Activated CD8-positive, alpha-beta memory T cell treated with anti-CD3 and anti-CD28 coated beads for 36 hours (primary cell): Measurements from ENCODE around the gene EMCN. TPM values are rescaled to one million over a fixed set of nuclear protein-coding genes. Genes with fewer than 3 reads are reported as not detected.
"Not testable (repeated sequence)": the region's sequence is repeated elsewhere in the genome, so short reads cannot be mapped to it uniquely, and the experiment has no call there.

Source experiments
- CTCF ChIA-PET: fragments of 350-600 bp; sonication (Branson Sonifier 250); formaldehyde crosslinking; loops from one replicate; lab custom pipeline; 2021; ENCODE audit warnings: antibody characterized with exemption; lab: Charles Lee
- POLR2A ChIA-PET: fragments of 350-600 bp; sonication (Branson Sonifier 250); formaldehyde crosslinking; loops from one replicate; lab custom pipeline; 2021; ENCODE audit warnings: antibody characterized with exemption; lab: Charles Lee
- total RNA-seq, 2 experiments: library from RNA; stranded (reverse); gene quantifications; one replicate each; pipeline ENCODE4 v1.2.3, GENCODE V29; 2021

Gene EMCN
- not detected for total RNA-seq

GRCh38 chr4:100517864-100518341, at the start of gene EMCN:
Gene EMCN (minus strand): TSS chr4:100518022. CDS start chr4:100517914, 108 bp downstream.
- ChIA-PET CTCF (no interaction called here), POLR2A (no interaction called here)

- ChIA-PET POLR2A (no interaction called here), CTCF (no interaction called here)
Measured at GRCh38 chr4:100566396-100566795, 48.6 kb upstream of the EMCN start.

GRCh38 chr4:100557306-100557705, 39.5 kb upstream of the EMCN start:
- ChIA-PET POLR2A (no interaction called here), CTCF (no interaction called here)

GRCh38 chr4:100555611-100556337, 38.0 kb upstream of the EMCN start:
- CTCF ChIA-PET = no interaction called here
- POLR2A ChIA-PET = no interaction called here

- POLR2A ChIA-PET = no interaction called here
- CTCF ChIA-PET = no interaction called here
Measured at GRCh38 chr4:100548200-100548560, 30.4 kb upstream of the EMCN start.

- ChIA-PET CTCF (no interaction called here), POLR2A (no interaction called here)
Measured at GRCh38 chr4:100547541-100548199, 29.8 kb upstream of the EMCN start.

- ChIA-PET CTCF (no interaction called here), POLR2A (no interaction called here)
Measured at GRCh38 chr4:100545427-100545826, 27.6 kb upstream of the EMCN start.

- ChIA-PET POLR2A (no interaction called here), CTCF (no interaction called here)
Measured at GRCh38 chr4:100540131-100540530, 22.3 kb upstream of the EMCN start.

GRCh38 chr4:100539706-100540105, 21.9 kb upstream of the EMCN start:
- CTCF ChIA-PET = no interaction called here
- POLR2A ChIA-PET = no interaction called here

GRCh38 chr4:100533741-100534140, 15.9 kb upstream of the EMCN start:
- ChIA-PET CTCF (no interaction called here), POLR2A (no interaction called here)

GRCh38 chr4:100530161-100530560, 12.3 kb upstream of the EMCN start:
- CTCF ChIA-PET, POLR2A ChIA-PET: not testable (repeated sequence)

GRCh38 chr4:100525686-100526085, 7.9 kb upstream of the EMCN start:
- POLR2A ChIA-PET = no interaction called here
- CTCF ChIA-PET = interaction anchor here (0.5 kb wide), 1 partner anchor 599 kb away, joined by 3 read pairs; no protein-coding TSS in a partner anchor

- CTCF ChIA-PET = no interaction called here
- POLR2A ChIA-PET = no interaction called here
Measured at GRCh38 chr4:100519205-100519604, 1.4 kb upstream of the EMCN start.

- POLR2A ChIA-PET = no interaction called here
- CTCF ChIA-PET = no interaction called here
Measured at GRCh38 chr4:100516225-100516624, 1.6 kb downstream of the EMCN start.

GRCh38 chr4:100511896-100512295, 5.9 kb downstream of the EMCN start:
- ChIA-PET CTCF (no interaction called here), POLR2A (no interaction called here)

GRCh38 chr4:100510551-100510950, 7.3 kb downstream of the EMCN start:
- POLR2A ChIA-PET = no interaction called here
- CTCF ChIA-PET = no interaction called here

- ChIA-PET CTCF (no interaction called here), POLR2A (no interaction called here)
Measured at GRCh38 chr4:100509386-100509785, 8.4 kb downstream of the EMCN start.

GRCh38 chr4:100508691-100509090, 9.1 kb downstream of the EMCN start:
- POLR2A ChIA-PET = no interaction called here
- CTCF ChIA-PET = no interaction called here

- POLR2A ChIA-PET = no interaction called here
- CTCF ChIA-PET = no interaction called here
Measured at GRCh38 chr4:100504086-100504874, 13.5 kb downstream of the EMCN start.

GRCh38 chr4:100497791-100498190, 20.0 kb downstream of the EMCN start:
- CTCF ChIA-PET = no interaction called here
- POLR2A ChIA-PET = no interaction called here
